Testis (tissue), 3 donors: ENCODE measurements around the gene ZNF512. TPM values are rescaled to one million over a fixed set of nuclear protein-coding genes. Genes with fewer than 3 reads are reported as not detected.

Source experiments
- DNase-seq: peaks from one replicate; pipeline ENCODE4 v3.0.0-alpha.2; 2019
- H3K27ac ChIP-seq, 2 donors: fragments of 200-600 bp; sonication (generic); one replicate each; pipeline ENCODE4 v1.5.1; 2019
- H3K27me3 ChIP-seq: fragments of 200-600 bp; sonication (generic); one replicate; pipeline ENCODE4 v1.5.1; 2019
- H3K36me3 ChIP-seq: fragments of 200-600 bp; sonication (generic); one replicate; pipeline ENCODE4 v1.5.1; 2017; ENCODE audit warnings: low read depth; ENCODE audit errors: missing control alignments
- H3K4me1 ChIP-seq: fragments of 200-600 bp; sonication (generic); one replicate; pipeline ENCODE4 v1.5.1; 2019
- H3K4me3 ChIP-seq, 2 donors: fragments of 200-600 bp; sonication (generic); one replicate each; pipeline ENCODE4 v1.5.1; 2017 to 2019
- H3K9me3 ChIP-seq: fragments of 200-600 bp; sonication (generic); one replicate; pipeline ENCODE4 v1.5.1; 2017
- POLR2A ChIP-seq: fragments of 450-650 bp; IDR thresholded peaks from one replicate; pipeline ENCODE4 v1.6.1; 2017; ENCODE audit warnings: antibody characterized with exemption, mild to moderate bottlenecking, moderate library complexity
- WGBS, 2 donors: methylation state at CpG; one replicate each; pipeline ENCODE4 v1.1.5; 2018; 5-methylcytosine and 5-hydroxymethylcytosine counted together
- intact Hi-C: fragments of 100-400 bp; cut with DNase I; formaldehyde crosslinking; loops from one replicate; pipeline ENCODE4 v1.15.1; 2023; ENCODE audit warnings: low total_unique reads
- polyA plus RNA-seq: library from polyadenylated mRNA; stranded (reverse); fragments of 350-450 nt; fragmentation: Illumina TruSeq; extraction: RNeasy Lipid Tissue Mini Kit (QIAGEN cat#74804); gene quantifications from one replicate; pipeline ENCODE4 v1.2.3, GENCODE V29; 2014; ENCODE audit warnings: low read depth, low replicate concordance; ENCODE audit not compliant: insufficient read depth
- total RNA-seq, 2 donors: library from RNA; depleted of rRNA; stranded (reverse); fragments of >200 nt; gene quantifications; one replicate each; pipeline ENCODE4 v1.2.3, GENCODE V29; 2016
- TF ChIP-seq, protein P1 (sequence below), 3 experiments: fragments of 450-650 bp in 2 of 3; fragments of 200-600 bp in 1 of 3; sonication (generic) in 1 of 3; IDR thresholded peaks; one replicate each; pipeline ENCODE4 v1.5.1; 2016 to 2019; ENCODE audit warnings: antibody characterized with exemption in 3 of 3, mild to moderate bottlenecking in 2 of 3, moderate library complexity in 1 of 3

ZNF512 gene
- total and polyA plus RNA-seq, 3 donors from 2014 or later = 33.6 to 64.9 (median 60.6) TPM

DNA sequence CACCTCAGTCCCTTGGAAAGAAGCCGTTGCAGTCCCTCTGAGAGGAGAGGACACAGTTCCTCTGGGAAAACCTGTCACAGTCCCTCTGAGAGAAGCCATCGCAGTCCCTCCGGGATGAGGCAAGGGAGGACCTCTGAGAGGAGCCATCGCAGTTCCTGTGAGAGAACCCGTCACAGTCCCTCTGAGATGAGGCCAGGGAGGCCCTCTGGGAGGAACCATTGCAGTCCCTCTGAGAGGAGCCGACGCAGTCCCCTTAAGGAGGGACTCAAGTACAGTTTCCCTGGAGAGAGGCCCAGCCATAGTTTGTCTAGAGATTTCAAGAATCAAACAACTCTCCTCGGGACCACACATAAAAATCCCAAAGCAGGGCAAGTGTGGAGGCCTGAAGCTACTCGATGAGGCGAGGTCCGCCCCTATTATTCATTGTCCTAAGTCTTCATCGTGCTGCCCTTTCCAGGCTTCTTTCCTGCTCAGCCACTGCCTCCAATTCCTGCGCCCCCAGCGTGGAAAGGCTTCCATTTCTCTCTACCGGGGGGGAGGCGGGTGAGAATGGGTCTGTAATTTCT is 630 bp upstream of the ZNF512 start:
- TF ChIP-seq POLR2A = no peak
- TF ChIP-seq, protein P1, sequence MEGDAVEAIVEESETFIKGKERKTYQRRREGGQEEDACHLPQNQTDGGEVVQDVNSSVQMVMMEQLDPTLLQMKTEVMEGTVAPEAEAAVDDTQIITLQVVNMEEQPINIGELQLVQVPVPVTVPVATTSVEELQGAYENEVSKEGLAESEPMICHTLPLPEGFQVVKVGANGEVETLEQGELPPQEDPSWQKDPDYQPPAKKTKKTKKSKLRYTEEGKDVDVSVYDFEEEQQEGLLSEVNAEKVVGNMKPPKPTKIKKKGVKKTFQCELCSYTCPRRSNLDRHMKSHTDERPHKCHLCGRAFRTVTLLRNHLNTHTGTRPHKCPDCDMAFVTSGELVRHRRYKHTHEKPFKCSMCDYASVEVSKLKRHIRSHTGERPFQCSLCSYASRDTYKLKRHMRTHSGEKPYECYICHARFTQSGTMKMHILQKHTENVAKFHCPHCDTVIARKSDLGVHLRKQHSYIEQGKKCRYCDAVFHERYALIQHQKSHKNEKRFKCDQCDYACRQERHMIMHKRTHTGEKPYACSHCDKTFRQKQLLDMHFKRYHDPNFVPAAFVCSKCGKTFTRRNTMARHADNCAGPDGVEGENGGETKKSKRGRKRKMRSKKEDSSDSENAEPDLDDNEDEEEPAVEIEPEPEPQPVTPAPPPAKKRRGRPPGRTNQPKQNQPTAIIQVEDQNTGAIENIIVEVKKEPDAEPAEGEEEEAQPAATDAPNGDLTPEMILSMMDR (IDR thresholded peaks at IDR 0.05) = no peak

DNA sequence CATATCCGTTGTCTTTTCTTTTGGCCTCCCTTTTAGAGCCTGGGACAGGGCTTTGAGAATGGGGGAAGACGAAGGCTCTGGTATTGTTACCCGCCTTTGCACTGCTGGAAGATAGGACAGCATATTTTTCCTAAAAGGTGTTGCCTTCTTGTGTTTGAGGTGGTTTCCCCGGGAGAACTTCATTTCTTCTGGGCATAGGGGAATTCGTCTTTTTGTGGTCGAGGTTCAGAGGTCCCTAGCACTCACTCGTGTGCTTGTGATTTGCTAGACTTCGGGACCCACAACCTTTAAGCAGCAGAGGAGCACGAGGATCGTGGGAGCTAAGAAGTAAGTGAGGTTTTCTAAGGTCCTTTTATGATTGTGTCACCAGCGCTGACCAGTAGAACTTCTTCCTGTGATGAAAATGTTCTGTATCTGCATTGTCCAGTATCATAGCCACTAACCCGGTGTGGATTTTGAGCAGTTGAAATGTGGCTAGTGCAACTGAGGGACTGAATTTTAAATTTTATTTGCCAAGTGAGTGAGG is 611 bp downstream of the ZNF512 start:
- DNase-seq = no peak
- Histone ChIP-seq H3K4me1 (peaks cover 6% of the 10 kb centered on the region), H3K9me3 (no peaks in the 10 kb centered on the region), H3K4me3 (peak overlapping the region; percentile 67 to 77), H3K36me3 (no peaks in the 10 kb centered on the region), H3K27ac (peak overlapping the region; percentile 64 to 77), H3K27me3 (no peaks in the 10 kb centered on the region)
- TF ChIP-seq, protein P1 (IDR thresholded peaks at IDR 0.05) = no peak
- TF ChIP-seq POLR2A = no peak
- intact Hi-C loops = no loop called here
- 3 to 6% methylated on average over 12 of the region's 12 CpGs for WGBS, 2 donors

More for the DNA sequence above, 630 bp upstream of the ZNF512 start:
- WGBS, 2 donors = 65 to 66% methylated on average over 14 to 16 of the region's 16 CpGs
- Histone ChIP-seq H3K27ac (peak overlapping the region; percentile 64 to 77), H3K4me1 (peaks cover 6% of the 10 kb centered on the region), H3K9me3 (no peaks in the 10 kb centered on the region), H3K36me3 (no peaks in the 10 kb centered on the region), H3K4me3 (peak overlapping the region; percentile 67 to 77), H3K27me3 (no peaks in the 10 kb centered on the region)
- peak; percentile 19 for DNase-seq
- intact Hi-C loops = no loop called here

DNA sequence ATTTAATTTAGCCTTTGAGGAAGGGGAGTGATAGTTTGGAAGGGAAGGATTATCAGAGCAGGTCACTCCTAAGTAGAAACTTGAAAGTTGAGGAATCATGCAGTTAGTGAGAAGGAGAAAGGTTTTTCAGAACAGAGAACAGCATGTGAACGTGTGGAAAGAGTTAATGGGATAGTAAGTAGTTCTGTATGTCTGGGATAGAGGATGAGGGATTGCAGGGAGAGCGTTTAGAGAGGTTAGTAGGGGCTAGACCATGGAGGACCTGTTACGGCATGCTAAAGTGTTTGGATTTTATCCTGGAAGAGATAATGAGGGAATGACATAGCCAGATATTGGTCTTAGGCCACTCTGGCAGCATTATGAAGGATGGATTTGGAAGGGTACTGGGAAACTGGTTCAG is 1.8 kb downstream of the ZNF512 start:
- H3K27me3 ChIP-seq = no peaks in the 10 kb centered on the region
- peaks cover 6% of the 10 kb centered on the region for H3K4me1 ChIP-seq
- no peaks in the 10 kb centered on the region for H3K9me3 ChIP-seq
- no peak for DNase-seq
- intact Hi-C loops = no loop called here
- no peak overlapping the region for H3K4me3 ChIP-seq
- no peak overlapping the region for H3K27ac ChIP-seq
- no peaks in the 10 kb centered on the region for H3K36me3 ChIP-seq
- 38 to 48% methylated on average over 3 of the region's 3 CpGs for WGBS, 2 donors
- TF ChIP-seq POLR2A = no peak
- TF ChIP-seq, protein P1 (IDR thresholded peaks at IDR 0.05) = no peak

DNA sequence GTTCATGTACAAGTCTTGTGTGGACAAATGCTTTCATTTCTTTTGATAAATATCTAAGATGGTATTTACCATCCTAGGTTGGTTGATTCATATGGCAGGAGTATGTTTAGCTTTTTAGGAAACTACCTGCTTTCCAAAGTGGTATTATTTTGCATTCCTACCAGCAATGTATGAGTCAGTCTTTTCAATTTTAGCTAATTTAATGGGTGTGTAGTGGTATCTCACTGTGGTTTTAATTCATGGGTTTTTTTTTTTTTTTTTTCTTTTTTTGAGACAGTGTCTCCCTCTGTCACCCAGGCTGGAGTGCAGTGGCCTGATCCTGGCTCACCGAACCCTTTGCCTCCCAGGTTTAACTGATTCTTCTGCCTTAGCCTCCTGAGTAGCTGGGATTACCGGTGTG is 4.2 kb downstream of the ZNF512 start:
- no peaks in the 10 kb centered on the region for H3K9me3 ChIP-seq
- DNase-seq = no peak
- no peaks in the 10 kb centered on the region for H3K36me3 ChIP-seq
- H3K27ac ChIP-seq = no peak overlapping the region
- H3K4me3 ChIP-seq = no peak overlapping the region
- 93 to 100% methylated on average over 2 of the region's 2 CpGs for WGBS, 2 donors
- intact Hi-C loops = no loop called here
- no peaks in the 10 kb centered on the region for H3K27me3 ChIP-seq
- TF ChIP-seq, protein P1 (IDR thresholded peaks at IDR 0.05) = no peak
- TF ChIP-seq POLR2A = no peak
- peaks cover 6% of the 10 kb centered on the region for H3K4me1 ChIP-seq

DNA sequence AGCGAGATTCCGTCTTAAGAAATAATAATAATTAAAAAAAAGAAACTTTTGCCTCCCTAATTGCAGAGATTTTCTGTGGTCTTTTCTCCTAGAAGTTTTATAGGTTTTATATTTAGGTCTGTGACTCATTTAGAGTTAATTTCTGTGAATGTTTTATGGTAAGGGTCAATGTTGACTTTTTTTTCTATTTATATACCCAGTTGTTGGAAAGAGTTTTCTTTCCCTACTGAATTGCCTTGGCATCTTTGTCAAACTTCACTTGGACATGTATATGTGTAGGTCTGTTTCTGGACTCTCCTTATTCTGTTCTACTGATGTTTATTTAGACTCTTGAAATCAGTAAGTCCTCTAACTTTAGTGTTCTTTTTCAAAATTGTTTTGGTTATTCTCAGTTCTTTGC is 5.5 kb downstream of the ZNF512 start:
- H3K27me3 ChIP-seq = no peaks in the 10 kb centered on the region
- no peaks in the 10 kb centered on the region for H3K36me3 ChIP-seq
- no peak overlapping the region for H3K4me3 ChIP-seq
- H3K27ac ChIP-seq = no peak overlapping the region
- no peak for TF ChIP-seq POLR2A
- TF ChIP-seq, protein P1 (IDR thresholded peaks at IDR 0.05) = no peak
- WGBS, 2 donors = 98 to 99% methylated on average over 2 of the region's 2 CpGs
- H3K4me1 ChIP-seq = peaks cover 6% of the 10 kb centered on the region
- intact Hi-C loops = no loop called here
- no peak for DNase-seq
- H3K9me3 ChIP-seq = no peaks in the 10 kb centered on the region
